Hematopoietic multipotent progenitor cell treated with erythropoietin and hydrocortisone succinate and interleukin-3 and kit ligand, for 8 days (in vitro differentiated cells): Measurements from ENCODE around the gene BLTP2.
"Not testable (repeated sequence)": the region's sequence is repeated elsewhere in the genome, so short reads cannot be mapped to it uniquely, and the experiment has no call there.

Source experiments
- DNase-seq: peaks from one replicate; pipeline ENCODE4 v3.0.0-alpha.2; 2015

BLTP2 gene

DNA sequence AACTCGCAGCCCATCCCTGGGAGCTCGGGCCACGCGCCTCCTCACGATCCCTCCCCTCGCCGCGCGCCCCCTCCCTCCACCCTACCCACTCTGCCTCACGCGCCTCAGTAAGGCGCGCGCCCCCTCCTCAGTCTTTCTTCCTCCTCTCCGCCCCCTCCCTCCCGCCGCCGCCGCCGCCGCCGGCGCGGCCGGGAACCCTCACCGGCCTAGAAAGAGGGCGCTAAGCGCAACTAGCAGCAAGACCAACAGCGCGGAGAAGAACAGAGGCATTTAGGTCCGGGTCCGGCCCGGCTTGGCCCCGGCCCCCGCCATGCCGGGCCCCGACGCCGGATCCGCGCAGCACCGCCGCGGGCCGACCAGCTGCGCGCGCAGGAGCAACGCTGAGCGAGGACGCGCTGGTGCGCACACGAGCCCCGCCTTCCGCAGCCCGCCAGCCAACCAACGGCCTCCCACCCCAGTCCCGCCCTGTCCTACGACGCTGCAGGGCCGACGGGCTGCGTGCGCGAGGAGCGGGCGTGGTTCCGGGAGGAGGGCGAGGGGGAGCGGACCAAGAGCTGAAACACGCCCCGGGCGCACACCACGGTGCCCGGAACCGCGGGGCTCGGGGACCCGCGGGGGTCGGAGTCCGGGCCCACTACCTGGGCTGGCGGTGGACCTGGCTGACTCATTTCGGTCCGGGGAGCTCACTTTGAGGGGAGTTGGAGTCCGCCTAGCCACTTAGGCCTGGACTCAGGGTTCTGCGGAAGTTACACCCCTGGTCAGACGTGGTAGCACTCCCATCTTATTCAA lies at the start of gene BLTP2:
TSS of gene BLTP2 (minus strand) at position 372 of the 789 bp plus-strand sequence. CDS start at position 270, 102 bp downstream.
- DNase-seq: peak; percentile 94

DNA sequence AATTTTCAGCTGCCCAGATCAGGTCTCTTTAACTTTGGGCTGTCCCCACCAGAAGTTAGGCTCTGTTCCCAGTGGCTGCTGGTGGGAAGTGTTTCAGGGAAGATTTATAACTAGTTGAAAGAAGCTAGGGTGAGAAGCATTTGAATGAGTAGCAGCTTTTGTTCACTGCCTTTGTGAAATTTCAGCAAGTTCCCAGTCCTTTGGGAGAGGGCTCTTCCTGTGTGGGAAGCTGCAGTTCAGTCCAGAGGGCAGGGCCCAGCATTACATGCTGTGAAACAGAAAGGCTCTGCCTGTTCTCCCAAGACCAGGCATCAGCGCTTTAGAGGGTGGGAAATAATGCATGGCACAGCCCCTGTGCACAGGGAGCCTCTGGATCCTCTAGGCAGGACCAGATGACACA lies 48.9 kb upstream of the BLTP2 start:
- no peak for DNase-seq

DNA sequence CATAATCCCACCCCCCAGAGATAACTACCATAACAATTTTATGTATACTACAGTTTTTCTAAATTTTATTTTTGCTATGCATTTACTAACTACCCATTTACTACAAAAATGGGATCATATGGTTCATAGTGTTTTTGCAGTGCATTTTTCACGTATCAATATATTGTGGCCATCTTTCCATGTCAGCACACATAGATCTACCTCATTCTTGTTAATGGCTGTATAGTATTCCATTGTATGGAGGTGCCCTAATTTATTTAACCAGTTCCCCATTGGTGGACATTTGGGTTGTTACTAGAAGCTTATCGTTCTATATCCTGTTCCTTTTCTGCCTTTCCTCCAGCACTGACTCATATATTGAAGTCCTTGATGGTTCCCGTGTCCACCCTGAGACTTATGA lies 44.1 kb upstream of the BLTP2 start:
- no peak for DNase-seq

DNA sequence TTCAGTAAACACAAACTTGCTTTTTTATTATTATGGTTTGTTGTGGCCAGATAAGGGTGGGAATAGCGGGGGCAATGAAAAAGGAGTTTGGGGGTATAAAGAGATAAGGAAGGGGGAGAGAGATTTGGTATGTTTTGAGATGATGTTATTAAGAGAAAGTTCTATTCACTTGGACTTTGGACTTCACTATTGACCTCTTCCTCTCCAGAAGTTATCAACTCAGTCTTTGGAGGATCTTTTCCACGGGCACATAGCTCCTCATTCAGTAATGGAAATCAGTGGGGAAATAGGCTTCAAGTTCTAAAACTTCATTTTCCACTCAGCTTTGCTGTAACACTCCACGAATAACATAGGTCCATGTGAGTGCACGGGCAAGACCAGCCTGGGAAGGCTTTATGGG lies 43.5 kb upstream of the BLTP2 start:
- no peak for DNase-seq

DNA sequence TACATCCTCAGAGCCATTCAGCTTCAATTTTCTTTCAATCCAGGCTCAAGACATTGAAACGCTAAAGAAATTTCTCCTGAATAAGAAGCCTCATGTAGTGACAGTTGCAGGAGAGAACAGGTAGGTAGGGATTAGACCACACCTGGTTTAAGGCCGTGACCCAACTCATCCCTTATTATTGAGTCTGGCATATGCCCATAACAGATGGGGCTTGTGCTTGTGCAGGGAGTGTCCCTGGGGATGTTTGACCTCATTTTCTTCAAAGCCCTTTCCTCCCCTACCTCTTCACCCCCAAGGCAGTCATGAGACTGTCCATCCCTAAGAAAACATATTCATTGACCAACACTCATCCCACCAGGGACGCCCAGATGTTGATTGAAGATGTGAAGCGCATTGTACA lies 41.3 kb upstream of the BLTP2 start:
- no peak for DNase-seq

DNA sequence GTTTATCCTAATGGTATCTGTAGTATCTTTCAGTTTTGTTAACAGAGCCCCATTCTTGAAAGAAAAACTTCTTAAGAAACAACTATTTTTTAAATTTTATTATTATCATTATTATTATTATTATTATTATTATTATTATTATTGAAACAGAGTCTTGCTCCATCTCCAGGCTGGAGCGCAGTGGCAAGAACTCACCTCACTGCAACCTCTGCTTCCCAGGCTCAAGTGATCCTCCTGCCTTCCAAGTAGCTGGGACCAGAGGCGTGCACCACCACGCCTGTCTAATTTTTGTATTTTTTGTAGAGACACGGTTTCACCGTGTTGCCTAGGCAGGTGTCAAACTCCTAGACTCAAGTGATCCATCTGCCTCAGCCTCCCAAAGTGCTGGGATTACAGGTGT lies 40.4 kb upstream of the BLTP2 start:
- DNase-seq: no peak

DNA sequence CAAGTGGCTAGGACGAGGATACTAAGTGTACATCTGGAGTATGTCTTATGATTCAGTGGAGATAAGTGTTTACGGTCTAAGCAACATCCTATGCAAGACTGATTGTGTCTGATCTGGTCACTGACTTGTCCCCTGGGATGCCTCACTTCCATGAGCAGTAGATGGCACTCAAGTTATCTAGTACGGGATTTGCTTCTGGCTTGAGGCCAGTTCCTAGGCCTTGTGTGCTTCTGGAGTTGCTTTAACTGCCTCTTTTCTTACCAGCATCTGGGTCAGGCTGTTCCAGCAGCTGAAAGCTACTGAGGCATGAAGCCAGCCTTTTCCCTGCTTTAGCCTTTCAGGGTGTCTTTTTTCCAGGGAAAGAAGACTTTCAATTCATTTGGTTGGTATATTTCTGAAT lies 40.0 kb upstream of the BLTP2 start:
- peak; percentile 35 for DNase-seq

DNA sequence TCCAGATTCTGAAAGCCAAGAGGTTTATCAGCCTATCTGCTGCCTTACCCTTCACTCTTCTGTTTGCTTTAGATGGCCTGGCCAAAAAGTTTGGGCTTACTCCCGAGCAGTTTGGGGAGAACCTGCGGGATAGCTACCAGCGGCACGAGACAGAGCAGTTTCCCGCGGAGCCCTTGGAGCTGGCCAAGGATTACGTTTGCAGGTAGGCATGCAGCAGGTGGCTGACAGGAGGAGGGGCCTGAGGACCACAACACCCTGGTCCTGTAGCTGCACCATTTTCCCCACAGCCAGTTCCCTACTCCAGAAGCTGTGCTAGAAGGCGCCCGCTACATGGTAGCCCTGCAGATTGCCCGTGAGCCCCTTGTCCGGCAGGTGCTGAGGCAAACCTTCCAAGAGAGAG lies 37.7 kb upstream of the BLTP2 start:
- DNase-seq: no peak

DNA sequence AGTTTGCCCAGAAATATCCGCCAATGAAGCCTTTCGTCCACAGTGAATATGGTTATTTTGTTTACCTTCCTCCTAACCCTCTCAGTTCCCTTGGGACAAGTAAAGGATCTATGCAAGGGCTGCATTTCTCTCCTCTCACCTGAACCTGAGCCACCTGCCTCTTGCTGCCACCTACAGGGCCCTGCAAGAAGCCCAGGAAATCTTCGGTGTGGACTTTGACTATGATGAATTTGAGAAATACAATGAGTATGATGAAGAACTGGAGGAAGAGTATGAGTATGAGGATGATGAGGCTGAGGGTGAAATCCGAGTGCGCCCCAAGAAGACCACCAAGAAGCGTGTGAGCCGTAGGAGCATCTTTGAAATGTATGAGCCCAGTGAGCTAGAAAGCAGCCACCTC lies 31.0 kb upstream of the BLTP2 start:
- no peak for DNase-seq

DNA sequence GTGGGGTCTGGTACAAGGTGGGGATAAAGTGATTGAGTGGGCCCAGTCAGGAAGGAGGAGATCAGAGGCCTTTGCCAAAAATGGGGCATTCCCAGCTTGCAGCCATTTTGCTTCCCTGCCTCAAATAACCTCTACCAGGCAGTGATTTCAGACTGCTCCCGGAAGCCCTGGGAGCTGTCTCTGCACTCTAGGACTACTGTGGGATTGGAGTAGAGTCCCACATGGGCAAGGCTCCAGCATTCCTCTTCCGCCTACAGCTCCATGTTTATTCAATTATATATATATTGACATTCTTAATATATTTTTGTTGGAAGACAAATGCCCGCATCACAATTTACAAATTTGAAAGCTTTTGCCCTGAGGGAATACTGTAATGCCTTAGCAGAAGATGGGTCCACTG lies 30.5 kb upstream of the BLTP2 start:
- no peak for DNase-seq

DNA sequence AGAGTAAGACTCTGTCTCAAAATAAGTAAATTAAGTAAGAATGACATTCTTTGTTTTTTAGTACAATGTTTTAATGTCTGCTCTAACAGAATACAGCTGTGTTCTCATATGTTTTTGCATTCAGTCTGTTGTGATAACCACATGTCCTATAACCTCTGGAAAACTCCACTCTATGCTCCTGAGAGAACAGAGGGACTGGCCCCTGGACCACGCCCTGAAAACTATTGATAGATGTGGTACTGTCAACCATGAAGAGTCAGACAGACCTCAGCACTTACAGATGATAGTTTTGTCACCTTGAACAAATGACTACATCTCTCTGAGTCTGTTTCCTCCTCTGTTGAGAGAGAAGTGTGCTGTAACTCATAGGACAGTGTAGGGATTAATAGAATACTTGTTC lies 25.0 kb upstream of the BLTP2 start:
- no peak for DNase-seq

DNA sequence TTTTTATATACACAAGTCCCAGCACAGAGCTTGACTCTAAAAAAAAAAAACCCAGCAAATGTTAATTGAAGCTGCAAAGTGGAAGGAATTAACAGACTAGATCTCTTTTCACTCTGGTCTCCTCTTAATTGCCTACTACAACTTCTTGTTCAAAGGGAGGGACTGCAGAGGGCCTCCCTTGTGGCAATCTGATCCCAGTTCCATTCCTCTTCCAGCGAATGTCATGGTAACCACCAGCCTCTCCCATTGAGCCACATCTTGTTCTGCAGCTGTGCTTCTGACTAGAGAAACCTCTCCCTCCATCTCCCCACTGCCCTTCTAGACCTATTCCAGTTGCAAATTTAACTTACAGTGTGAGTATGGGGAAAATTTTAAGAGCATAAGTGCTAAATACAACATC lies 22.9 kb upstream of the BLTP2 start:
- DNase-seq: no peak

DNA sequence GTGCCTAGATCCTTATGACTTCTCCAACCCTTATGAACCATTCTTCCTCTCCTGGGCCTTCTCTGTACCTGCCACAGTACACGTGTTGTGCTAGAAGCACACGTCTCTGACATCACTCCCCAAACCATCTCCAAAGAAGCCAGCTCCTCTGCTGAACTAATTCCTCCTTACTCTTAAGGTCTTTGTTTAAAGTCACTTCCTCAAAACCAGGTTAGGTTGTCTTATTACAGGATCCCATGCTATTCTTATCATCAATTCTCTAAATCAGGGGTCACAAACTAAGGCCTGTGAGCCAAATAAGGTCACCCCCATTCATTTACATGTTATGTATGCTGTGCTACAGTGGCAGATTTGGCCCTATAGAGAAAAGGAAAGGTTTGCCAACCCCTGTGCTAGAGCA lies 21.0 kb upstream of the BLTP2 start:
- DNase-seq: no peak

DNA sequence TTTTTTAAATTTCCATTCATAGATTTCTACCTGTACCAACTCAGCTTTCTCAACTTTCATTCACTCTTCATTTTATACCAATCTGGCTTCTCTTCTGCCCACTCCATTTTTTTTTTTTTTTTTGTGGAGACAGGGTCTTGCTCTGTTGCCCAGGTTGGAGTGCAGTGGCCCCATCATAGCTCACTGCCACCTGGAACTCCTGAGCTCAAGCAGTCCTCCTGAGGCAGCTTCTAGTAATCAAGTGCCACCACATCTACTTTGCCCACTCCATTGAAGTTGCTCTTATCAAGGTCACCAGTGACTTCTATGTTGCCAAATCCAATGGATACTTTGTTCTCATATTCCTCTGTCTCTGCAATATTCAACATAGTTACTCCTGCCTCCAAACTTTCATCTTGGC lies 18.8 kb upstream of the BLTP2 start:
- DNase-seq: peak; percentile 41

DNA sequence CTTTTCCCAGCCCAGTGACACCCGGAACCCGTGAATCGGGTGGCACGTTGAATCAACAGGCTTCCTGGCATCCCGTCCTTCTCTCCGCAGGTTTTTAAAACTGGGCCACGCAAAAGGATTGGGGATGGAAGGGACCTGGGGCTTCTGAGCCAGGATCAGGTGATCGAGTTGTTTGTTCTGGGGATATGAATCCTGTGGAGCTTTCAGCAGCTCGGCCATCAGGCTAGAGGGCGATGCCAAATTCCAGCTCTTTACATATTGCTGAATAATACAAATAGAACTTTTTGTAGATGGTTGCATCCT lies 17.5 kb upstream of the BLTP2 start:
- DNase-seq: no peak

DNA sequence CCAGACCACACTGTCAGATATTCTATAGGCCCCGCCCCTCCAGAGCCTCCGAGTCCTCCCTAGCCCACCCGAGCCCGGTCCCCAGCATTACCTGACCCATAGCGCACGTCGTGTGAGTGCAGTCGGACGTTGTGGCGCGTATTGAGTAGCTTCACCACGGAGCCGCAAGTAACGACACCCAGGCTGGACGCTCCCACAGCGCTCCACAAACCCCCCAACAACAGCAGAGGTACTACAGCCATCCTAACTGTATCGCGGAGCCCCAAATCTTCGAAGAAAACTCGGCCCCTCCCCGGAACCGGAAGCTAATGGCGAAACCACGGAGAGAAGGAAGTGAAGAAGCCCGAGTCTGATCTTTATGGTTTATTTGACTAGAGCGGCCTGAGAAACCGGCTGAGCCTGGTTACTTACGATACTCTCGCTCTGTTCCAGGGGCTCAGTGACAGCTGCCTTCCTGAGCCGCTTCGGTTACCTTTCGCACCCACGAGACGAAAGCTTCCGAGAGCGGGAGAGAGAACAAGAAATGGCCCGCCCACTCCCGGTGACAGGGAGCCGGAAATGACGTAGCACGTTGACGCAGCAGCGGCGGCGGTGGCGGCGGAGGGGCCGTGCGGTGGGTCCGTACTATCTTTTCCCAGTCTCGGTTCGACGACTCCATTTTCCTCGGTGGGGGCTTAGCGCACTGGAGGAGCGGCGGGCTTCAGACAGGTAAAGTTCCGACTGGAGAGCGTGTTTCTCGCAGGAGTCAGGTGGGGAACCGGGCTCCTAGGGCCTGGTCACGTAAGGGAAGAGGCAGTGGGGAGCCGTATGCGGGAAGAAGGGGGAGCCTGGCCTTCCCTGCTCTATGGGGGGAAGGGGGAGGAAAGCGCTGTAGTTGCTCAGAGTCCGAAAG lies 16.9 kb upstream of the BLTP2 start, which contains the start of the genes SDF2 and SUPT6H:
TSS of gene SDF2 (minus strand) at position 272 of the 892 bp plus-strand sequence. CDS start at position 242, 30 bp downstream.
TSS of gene SUPT6H (plus strand) at position 571 of the 892 bp plus-strand sequence. CDS start 11,197 bp downstream, outside the sequence.
- peak; percentile 96 for DNase-seq

DNA sequence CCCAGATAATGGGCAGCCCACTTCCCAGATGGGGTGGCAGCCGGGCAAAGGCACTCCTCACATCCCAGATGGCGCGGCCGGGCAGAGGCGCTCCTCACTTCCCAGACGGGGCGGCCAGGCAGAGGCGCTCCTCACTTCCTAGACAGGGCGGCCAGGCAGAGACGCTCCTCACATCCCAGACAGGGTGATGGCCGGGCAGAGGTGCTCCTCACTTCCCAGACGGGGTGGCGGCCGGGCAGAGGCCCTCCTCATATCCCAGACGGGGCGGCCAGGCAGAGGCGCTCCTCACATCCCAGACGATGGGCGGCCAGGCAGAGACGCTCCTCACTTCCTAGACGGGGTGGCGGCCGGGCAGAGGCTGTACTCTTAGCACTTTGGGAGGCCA lies 14.5 kb upstream of the BLTP2 start:
- not testable (repeated sequence) for DNase-seq

DNA sequence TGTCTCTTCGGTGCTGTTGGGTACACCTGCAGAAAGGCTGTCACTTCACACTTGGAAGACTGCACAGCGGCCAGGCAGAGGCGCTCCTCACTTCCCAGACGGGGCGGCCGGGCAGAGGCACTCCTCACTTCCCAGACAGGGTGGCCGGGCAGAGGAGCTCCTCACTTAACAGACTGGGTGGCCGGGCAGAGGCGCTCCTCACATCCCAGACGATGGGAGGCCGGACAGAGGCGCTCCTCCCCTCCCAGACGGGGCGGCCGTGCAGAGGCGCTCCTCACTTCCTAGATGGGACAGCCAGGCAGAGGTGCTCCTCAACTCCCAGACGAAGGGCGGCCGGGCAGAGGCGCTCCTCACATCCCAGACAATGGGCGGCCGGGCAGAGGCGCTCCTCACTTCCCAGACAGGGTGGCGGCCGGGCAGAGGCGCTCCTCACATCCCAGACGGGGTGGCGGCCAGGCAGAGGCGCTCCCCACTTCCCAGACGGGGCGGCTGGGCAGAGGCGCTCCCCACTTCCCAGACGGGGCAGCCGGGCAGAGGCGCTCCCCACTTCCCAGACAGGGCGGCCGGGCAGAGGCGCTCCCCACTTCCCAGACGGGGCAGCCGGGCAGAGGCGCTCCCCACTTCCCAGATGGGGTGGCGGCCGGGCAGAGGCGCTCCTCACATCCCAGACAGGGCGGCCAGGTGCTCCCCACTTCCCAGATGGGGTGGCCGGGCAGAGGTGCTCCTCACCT lies 14.0 kb upstream of the BLTP2 start:
- not testable (repeated sequence) for DNase-seq

DNA sequence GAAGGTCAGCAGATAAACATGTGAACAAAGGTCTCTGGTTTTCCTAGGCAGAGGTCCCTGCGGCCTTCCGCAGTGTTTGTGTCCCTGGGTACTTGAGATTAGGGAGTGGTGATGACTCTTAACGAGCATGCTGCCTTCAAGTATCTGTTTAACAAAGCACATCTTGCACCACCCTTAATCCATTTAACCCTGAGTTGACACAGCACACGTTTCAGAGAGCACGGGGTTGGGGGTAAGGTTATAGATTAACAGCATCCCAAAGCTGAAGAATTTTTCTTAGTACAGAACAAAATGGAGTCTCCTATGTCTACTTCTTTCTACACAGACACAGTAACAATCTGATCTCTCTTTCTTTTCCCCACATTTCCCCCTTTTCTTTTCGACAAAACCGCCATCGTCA lies 13.4 kb upstream of the BLTP2 start:
- not testable (repeated sequence) for DNase-seq

DNA sequence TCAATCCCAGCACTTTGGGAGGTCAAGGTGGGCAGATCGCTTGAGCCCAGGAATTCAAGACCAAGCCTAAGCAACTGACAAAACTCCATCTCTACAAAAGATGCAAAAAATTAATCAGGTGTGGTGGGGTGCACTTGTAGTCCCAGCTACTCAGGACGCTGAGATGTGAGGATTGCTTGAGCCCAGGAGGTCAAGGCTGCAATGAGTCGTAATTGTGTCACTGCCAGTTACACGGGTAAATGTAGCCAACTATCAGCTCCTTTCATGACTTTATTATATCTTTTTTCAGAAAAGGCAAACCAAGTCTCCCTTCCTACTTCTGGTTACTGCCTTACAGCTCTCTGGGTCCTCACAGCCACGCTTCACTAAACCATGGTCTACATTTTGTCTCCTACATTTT lies 12.8 kb upstream of the BLTP2 start:
- DNase-seq: no peak

DNA sequence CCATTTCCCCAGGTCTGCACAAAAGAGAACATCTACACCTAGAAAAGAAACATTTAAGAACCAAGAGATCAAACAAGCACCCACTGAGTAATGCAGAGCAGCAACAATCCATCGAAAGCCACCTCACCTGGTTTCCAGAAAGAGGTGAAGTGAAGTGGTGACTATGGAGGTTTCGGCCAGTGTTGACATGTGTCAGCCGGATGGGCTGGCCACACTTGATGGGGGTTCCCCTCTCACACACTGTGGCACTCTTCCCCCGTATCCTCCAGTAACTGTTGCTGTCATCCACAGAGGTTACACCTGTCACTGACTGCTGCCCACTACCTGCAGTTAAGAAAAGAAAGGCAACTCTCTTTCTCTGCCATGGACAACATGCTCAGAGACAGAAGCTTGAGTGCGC lies 10.2 kb upstream of the BLTP2 start:
- DNase-seq: no peak

DNA sequence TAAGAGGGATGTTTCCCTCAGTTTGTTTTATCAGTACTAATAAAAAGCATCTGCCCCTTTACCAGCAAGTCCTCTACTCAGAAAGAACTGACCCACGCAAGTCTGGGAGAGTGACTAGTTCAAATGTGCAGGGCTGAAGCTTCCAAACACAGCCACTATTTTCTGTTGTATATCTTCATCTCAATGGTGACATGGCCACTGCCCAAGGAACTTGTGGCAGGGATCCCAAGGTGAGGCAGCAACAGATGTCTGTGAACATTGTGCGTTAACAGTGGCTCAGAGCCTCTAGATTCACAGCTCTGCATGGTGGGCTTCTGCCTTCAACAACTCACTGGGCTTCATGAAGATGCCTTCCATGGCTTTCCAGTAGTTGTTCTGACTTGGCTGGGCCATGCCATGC lies 3.7 kb upstream of the BLTP2 start:
- no peak for DNase-seq

DNA sequence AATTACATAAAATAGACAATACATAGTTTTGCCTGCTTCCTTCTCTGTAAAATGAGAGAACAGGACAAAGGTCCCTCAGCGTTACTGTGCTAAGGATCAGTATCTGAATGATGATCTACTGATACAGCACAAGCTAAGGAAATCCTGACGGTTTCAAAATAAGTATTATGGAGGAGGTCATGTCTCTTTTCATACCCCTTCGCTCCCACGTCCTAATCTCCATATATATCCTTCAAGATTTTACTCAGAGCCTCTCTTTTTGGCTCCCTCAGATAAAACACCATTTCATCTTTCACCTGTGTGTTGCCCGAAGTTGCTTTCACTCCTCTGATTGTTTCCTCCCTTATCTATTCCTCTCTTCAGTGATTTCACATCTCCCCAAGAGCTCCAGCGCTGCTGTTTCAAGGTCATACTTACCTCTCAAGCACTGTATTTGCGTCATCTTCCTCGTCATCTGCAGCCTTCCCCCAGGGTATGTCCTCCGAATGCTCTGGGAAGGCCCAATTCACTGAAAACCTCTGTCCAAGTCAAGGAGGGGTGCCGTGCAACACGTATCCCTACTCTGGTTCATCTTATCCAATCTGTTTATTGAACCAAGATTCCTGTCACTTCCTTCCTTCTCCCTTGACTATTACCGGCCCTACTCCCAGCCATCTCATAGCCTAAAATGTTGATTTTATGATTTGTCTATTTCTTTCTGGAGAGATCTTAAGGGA lies 1.2 kb upstream of the BLTP2 start:
- no peak for DNase-seq
